ENCODE results near the gene GALNT1. TPM values are rescaled to one million over a fixed set of nuclear protein-coding genes. Genes with fewer than 3 reads are reported as not detected.
A peak's percentile ranks its signal among the peaks of the same experiment; 100 is the strongest.

The GALNT1 gene
- total RNA-seq, 1 donor from 2014 or later: 48.0 TPM

DNA sequence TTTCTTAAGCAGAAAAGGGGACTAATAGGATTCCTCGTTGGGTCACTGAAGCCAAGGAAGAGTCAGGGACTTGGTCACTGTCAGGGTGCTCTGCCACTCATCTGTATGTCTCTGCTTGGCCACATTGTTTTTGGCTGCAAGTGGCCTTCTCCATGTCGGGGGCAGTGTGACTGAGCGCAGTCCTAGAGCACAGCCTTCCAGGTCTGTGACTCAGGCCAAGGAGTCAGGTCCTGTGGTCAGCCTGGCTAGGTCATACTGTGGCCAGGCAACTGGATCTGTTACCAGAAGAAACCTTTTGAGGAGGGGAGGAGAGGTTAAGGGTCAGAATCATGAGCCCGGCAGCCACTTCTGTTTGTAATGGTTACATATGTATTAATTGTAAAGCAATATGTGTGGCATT, 61.3 kb downstream of the GALNT1 start:
- intact Hi-C loops (cut with DNase I): no loop called here
- DNase-seq: no peak
- ATAC-seq (ENCODE audit: poor library complexity): no peak

DNA sequence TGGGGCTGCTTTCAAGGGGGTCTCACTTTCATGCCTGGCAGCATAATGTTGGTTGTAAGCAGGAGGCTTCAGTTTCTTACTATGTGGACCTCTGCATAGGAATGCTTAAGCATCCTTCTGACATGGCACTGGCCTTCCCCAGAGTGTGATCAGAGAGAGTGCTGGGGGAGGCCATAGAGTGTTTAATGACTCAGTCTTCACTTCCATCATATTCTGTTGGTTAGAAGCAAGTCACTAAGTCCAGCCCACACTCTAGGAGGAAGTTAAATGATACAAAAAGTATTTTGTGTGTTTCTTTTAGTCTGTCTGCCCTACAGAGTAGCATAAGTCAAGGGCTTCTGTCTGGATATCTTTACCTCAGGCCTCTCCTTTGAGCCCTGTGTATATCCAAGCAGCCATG, 64.9 kb downstream of the GALNT1 start:
- DNase-seq: no peak
- intact Hi-C loops (cut with DNase I): no loop called here
- no peak for ATAC-seq (ENCODE audit: poor library complexity)

DNA sequence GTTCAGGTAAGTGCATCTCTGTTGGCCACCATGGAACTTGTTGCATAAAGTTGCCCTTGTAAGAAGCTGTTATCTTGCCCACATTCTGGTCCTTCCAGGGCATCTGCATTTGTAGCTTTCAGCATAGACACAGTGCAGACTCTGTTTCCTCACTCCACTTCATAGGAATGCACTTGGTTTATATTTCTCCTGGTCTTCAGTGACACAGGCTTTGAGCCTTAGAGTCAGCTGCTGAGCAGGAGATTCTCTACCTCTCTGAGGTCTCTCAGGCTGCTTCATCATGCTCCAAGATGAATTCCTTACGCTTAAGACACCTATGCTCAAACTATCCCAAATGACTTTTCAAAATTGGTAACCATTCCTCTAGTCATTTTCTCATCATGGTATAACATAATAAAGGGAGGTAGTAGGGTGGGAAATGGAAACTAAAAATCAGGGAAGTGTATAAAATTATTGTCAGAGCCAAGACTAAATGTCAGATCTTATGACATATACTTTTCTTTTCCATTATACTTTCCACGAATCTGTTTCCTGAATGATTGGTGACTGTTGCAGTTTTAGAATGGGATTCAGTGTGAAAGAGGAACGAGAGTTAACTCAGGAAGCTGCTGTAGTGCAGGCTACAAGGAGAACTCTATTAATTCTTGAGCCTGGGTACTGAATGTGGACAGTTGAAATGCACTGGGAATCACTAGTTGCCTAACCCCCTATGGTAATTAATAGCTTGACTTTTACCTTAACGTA, 72.0 kb downstream of the GALNT1 start:
- intact Hi-C loops (cut with DNase I): no loop called here
- DNase-seq: no peak
- ATAC-seq (ENCODE audit: poor library complexity): peak; percentile 31

DNA sequence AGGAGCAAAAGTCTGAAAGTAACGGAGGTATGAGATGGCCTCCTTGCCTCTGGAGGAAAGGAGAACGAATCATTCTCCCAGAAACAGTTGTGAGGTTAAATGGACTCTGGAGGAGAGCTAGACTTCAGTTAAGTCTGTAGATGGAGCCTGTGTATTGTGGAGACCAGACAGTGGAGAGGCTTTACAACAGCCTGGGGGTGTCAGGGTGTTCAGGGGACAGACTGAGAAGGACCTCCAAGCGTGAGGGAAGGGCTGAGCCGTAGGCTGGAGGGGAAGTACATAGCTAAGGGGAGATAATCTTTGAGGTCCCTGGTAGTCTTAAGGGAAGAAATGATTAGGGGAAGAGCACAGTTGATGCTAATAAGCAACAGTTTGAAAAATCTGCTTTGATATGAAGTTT, 76.6 kb downstream of the GALNT1 start:
- no peak for DNase-seq
- no peak for ATAC-seq (ENCODE audit: poor library complexity)
- intact Hi-C loops (cut with DNase I): no loop called here

DNA sequence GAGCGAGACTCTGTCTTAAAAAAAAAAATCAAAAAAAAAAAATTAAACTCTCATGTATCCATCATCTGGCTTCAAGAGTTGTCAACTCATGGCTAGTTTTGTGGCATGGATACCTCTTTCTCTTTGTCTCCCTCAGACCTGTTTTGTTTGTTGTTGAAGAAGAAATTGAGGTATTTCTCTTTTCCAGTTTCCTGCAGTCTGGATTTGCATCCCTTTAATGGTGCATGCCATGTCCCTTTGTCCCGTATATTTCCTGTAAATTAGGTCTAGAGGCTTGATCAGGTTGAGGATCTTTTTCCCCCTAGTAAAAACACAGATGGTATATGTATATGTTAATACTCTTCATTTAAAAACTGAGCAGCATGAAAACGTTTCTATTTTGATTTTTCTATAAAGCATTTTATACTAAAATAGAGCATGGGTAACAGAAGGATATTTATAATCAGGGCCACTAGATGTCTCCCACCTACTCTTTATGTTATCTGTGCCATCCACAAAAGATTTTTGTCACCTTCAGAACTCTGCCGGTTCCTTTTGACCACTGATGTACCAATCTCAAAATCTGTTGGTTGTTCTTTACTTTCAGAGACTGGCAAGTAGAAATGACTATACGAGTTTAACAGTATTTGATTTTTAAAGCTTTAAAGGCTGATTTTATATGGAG, 80.1 kb downstream of the GALNT1 start:
- intact Hi-C loops (cut with DNase I): no loop called here
- DNase-seq (no peak), ATAC-seq (ENCODE audit: poor library complexity) (no peak)

DNA sequence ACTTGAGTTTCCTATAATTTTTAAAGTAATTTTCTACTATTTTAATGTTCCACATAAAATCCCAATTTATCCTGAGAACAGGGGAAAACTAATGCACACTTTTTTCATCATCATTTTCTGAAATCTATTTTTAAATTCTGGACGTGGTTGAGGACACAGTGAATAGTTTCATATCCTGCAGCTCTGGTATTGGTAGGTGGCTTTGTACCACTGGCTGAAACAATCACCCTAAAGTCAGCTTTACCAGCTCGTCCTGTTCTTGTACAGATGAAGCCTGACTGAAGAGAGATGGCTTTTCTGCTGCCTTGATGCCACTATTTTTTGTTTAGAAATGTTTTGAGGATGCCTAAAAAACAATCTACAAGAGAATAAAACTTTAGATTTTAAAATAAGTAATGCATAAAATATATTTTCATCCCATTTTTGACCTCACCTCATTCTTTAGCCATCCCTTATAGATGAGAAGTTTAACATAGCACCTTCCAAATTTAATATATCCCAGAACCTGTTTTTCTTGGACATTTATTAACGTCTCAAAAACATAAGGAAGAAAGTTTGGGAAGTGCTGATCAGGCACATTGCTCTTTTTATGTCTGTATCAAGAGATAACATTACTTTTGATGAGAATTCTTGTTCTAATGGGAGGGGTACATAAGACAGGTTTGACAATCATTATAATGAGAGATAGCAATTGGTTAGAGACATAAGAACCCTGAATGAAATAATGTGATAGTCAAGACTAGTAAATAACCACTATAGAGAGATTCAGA, 80.9 kb downstream of the GALNT1 start:
- intact Hi-C loops (cut with DNase I): no loop called here
- no peak for ATAC-seq (ENCODE audit: poor library complexity)
- no peak for DNase-seq

DNA sequence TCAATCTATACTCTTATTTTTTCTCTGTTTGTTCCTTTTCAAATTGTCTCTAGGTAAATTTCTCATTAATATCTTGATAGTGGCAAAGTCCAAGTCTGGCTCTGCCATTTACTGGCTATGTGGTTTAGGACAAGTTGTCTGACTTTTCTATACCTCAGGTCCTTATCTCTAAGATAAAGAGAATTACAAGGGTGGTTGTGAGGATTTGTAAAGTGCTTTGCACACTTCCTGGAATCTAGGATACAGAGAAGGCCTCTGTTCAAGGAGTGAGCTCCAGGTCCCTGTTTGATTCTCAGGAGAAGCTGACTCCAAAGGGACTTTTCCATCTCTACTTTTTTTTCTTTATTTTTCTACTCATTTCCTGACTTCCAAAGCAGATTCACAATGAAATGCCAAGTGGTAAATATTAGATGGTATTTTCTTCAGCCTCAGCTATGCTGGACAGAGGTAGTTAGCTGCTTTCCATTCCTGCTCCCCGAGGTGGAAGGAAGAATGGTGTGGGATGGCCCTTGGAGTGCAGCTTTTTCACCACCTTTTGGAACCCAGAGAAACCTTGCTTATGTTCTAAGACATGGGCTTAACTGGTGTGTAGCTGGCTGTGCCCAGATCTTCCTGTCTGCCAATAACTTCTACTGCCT, 90.5 kb downstream of the GALNT1 start:
- ATAC-seq (ENCODE audit: poor library complexity) (no peak), DNase-seq (no peak)
- intact Hi-C loops (cut with DNase I): no loop called here

DNA sequence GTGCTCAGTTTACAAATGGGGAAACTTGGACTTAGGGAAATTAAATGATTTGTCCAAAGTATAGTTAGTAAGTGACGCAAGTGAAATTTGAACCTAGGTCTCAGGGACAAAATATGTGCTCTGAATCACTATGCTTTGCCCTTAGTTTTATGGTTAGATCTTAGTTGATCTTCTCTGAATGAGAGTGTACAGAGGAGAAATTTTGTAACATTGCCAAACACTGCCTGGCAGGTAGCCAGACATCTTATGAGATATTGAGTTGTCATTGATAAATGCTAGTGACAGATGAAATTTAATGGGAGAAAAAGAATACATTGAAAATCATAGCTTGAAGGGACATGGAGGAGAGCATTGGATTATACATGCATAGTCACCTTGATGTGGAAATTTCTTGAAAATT, 91.4 kb downstream of the GALNT1 start:
- no peak for ATAC-seq (ENCODE audit: poor library complexity)
- no peak for DNase-seq
- intact Hi-C loops (cut with DNase I): no loop called here

DNA sequence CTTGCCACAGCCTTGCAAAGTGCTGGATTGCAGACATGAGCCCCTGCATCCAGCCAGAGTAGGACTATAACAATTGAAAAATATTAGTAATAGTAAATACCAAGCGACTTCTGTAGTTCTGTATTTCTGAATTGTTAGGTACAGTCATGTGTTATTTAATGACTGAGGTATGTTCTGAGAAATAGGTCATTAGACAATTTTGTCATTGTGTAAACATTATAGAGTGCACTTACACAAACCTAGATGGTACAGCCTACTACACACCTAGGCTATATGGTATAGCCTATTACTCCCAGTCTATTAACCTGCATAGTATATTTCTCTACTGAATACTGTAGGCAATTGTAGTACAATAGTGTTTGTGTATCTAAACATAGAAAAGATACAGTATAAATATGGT, 92.1 kb downstream of the GALNT1 start:
- intact Hi-C loops (cut with DNase I): no loop called here
- no peak for ATAC-seq (ENCODE audit: poor library complexity)
- no peak for DNase-seq

DNA sequence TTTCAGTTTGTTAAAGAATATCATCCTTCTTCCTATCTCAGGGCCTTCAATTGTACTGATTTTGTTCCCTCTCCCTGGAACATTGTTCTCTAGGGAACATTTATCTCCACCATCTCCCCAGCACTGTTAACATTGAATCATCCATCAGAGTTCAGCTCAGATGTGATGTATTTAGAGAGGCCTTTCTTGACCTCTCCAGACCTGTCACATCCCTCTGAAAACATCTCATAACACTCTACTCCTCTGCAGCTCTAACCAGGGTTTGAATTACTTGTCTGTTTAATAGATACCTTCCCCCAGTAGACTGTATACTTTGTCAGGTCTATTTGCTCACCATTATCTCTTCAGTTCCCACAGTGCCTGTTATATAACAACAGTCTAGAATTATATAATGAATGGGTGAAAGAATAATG, 98.6 kb downstream of the GALNT1 start:
- ATAC-seq (ENCODE audit: poor library complexity): no peak
- DNase-seq: no peak
- intact Hi-C loops (cut with DNase I): no loop called here

DNA sequence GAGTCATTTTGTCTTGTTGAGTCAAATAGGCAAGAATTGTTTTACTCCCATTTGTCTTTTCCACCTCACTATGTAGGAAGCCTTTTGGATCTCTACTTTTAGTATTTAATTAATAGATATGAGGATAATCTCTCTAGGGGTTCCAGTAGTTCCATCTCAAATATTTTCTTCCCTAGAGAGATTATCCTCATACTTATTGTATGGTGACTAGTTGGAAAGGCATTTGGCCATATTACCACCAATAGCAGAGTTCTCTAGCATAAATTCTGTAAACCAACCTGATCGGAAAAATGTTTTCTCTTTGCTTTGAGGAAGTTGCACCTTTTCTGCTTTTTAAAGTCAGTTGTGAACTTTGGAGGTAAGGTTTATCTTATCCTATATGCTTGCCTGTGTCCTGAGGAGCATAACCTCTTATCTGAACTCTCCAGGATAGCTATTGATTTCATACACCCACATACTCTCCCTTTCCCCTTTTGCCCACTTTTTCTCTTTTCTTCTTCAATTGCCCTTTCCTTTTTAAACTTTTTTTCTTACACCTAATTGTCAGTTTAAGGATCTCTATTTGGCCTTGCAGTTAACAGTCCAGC, 100.8 kb downstream of the GALNT1 start:
- ATAC-seq (ENCODE audit: poor library complexity) (no peak), DNase-seq (no peak)
- intact Hi-C loops (cut with DNase I): no loop called here

DNA sequence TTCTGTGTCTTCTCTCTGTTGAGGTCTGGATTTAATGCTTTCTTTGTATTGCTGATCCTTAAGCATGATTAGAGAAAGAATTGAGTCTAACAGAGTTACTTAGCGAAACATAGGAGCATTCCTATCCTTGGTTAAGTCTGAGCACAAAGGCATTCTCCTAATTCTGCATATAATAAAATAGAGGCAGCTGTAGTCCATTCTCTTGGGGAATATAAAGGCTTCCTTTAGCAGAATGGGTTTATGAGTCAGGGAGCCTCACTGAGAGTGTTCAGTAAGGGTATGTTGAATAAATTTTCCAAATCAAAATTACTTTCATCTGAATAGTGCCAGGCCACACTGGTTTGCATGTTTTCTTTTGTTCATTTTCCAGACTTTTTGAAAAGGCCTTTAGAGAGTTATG, 101.5 kb downstream of the GALNT1 start:
- intact Hi-C loops (cut with DNase I): no loop called here

DNA sequence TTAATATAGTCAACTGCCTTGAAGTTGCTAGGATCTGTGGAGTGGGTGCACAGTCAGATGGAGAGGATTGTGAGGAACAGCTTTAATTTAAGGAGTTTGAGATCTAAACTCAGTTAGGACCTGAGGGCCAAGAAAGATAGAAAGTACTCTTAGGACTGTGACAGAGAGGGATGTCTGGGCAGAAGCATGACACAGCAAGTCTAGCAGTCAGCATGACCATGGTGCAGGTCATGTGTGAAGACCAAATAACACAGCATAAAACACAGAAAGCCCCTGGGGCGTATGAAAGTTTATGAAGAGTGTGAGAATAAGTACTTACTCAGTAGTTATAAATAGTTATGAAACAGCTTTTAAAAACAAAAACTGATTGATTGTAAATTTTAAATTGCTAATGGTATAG, 107.2 kb downstream of the GALNT1 start:
- no peak for ATAC-seq (ENCODE audit: poor library complexity)
- DNase-seq: no peak
- intact Hi-C loops (cut with DNase I): no loop called here

More for the DNA sequence above, 101.5 kb downstream of the GALNT1 start:
- ATAC-seq (ENCODE audit: poor library complexity) (no peak), DNase-seq (no peak)

DNA sequence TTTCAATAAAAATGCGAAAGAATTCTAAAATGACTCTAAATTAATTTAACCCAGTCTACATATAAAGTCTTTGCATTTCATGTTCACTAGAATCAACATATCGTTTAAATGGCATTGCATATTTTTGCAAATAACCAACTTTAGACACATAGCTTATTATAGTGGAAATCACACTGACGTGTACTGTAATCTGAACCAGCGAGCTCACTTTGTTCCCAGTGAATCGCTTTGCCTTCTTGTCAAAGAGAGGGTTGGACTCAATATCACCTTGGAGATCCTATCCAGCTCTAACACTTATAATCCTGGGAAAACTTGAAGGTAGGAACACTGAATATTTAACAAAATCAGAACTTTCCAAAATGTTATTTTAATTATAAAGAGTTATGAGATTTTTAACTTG, 108.2 kb downstream of the GALNT1 start:
- intact Hi-C loops (cut with DNase I): no loop called here
- ATAC-seq (ENCODE audit: poor library complexity) (no peak), DNase-seq (no peak)

DNA sequence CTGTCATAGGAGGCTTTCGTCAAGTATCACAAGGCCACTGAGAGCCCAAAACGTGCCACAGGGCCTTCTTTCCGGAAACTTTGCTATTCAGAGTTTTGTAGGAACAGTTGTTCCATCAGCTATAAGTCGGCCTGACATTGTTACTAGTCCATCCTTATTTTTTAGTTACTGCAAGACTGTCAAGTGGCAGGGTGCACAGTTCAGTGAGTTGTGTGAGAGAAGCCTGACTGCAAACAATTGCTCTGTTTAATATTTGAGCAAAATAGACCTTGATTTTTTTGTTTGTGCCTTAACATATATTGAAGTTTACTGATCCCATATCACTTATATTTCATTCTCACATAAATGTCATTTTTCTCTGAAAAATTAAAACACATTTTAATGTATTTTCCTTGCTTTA, 110.1 kb downstream of the GALNT1 start:
- intact Hi-C loops (cut with DNase I): no loop called here
- no peak for DNase-seq
- no peak for ATAC-seq (ENCODE audit: poor library complexity)

DNA sequence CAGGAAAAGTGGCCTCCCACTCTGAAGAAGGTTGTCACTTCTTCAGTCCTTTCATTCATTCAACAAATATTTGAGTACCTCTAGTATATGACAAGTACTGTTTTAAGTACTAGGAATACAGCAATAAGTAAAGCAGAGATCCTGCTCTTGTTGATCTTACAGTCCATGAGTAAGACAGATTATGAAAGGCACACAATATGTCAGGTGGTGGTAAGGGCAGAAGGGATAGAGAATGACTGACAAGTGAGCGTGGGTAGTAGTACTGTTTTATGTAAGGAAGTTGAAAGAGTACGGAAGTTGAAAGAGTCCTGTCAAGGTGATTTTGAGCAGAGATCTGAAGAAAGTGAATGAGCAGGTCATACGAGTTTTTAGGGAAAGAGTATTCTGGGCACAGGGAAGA, 111.3 kb downstream of the GALNT1 start:
- DNase-seq (no peak), ATAC-seq (ENCODE audit: poor library complexity) (no peak)
- intact Hi-C loops (cut with DNase I): no loop called here

DNA sequence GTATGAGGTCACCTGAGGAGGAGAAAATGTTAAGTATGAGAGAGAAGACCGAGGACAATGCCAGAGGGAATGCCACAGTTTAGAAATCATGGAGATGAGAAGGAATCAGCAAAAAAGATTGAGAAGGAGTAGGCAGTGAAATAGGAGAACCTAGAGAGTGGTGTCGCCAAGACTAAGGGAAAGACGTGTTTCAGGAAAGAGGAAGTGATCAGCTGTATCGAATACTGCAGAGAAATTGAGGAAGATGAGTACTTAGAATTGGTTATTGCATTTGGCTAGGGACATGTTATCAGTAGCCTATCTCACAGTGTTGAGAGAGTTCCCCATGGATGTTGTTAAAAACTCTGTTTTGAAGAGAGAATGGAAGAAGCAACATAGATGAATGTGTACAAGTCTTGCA, 112.3 kb downstream of the GALNT1 start:
- ATAC-seq (ENCODE audit: poor library complexity): no peak
- intact Hi-C loops (cut with DNase I): no loop called here
- DNase-seq: no peak

DNA sequence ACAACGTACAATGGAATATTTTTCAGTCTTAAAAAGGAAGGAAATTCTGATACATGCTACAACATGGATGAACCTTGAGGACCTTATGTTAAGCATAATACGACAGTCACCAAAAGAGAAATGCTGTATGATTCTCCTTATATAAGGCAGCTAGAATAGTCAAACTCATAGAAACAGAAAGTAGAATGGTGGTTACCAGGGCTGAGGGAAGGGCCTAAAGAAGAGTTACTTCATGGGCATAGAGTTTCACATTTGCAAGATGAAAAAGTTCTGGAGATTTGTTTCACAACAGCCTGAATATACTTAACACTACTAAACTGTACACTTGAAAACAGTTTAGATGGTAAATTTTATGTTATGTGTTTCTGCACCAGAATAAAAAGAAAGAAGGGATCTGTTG, 113.3 kb downstream of the GALNT1 start:
- intact Hi-C loops (cut with DNase I): no loop called here
- ATAC-seq (ENCODE audit: poor library complexity) (no peak), DNase-seq (no peak)

DNA sequence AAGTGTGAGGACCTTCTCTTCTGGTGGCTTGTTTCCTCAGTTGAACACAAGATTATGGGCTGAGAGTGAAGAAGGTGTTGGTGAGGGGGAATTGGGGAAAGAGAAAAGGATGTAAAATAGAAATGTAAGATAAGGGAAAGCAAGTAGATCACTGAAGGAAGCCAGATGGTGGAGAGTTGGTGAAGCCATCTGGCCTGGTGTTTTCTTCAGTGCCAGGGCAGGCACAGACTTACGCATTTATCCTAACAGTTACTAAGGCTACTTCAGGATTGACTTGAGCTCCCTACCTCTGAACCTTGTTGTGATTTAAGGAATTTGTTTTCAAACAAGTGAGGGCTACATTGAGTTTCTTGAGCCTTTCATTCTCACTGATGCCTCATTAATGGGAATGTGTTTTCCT, 113.8 kb downstream of the GALNT1 start:
- intact Hi-C loops (cut with DNase I): no loop called here
- DNase-seq (no peak), ATAC-seq (ENCODE audit: poor library complexity) (peak; percentile 11)

Data from Right ventricle myocardium superior (tissue), 1 donor.